H1 (cell line): Measurements from ENCODE around the gene SMPX. TPM values are rescaled to one million over a fixed set of nuclear protein-coding genes. Genes with fewer than 3 reads are reported as not detected.

ENCODE experiments used
- CTCF ChIA-PET: fragments of 300-600 bp; sonication (Branson Sonifier 250); formaldehyde crosslinking; loops from one replicate; lab custom pipeline; 2021; ENCODE audit not compliant: partially characterized antibody; lab: Charles Lee
- POLR2A ChIA-PET: fragments of 300-600 bp; sonication (Branson Sonifier 250); formaldehyde crosslinking; loops from one replicate; lab custom pipeline; 2021; ENCODE audit warnings: inconsistent platforms; ENCODE audit not compliant: partially characterized antibody; lab: Charles Lee
- DNase-seq, 2 experiments: peaks; one replicate each; pipeline versions ENCODE4 v3.0.0 to v3.0.0-alpha.2; 2010 to 2022; ENCODE audit warnings: low spot score in 2 of 2, low read depth in 1 of 2, mixed read lengths in 1 of 2
- FAIRE-seq: peaks from 2 replicates; lab custom pipeline; 2011; peaks lifted over from hg19 to GRCh38; lab: Jason Lieb, UNC
- H2AFZ ChIP-seq: 2 replicates; pipeline ENCODE4 v1.8.1; 2012; ENCODE audit warnings: low read length, inconsistent platforms
- H2AK5ac ChIP-seq: 2 replicates; pipeline ENCODE4 v1.6.1; 2013; ENCODE audit warnings: low read depth, low read length
- H2BK120ac ChIP-seq: replicated peaks from 2 replicates; pipeline ENCODE3; 2013; ENCODE audit warnings: low read depth, low read length, inconsistent platforms
- H2BK12ac ChIP-seq: 2 replicates; pipeline ENCODE4 v1.6.1; 2013; ENCODE audit warnings: low read depth, low read length
- H2BK15ac ChIP-seq: 2 replicates; pipeline ENCODE4 v1.6.1; 2013; ENCODE audit warnings: low read length
- H2BK20ac ChIP-seq: 2 replicates; pipeline ENCODE4 v1.6.1; 2013; ENCODE audit warnings: low read length
- H2BK5ac ChIP-seq: 2 replicates; pipeline ENCODE4 v1.6.1; 2013; ENCODE audit warnings: low read depth, low read length
- H3K14ac ChIP-seq: 2 replicates; pipeline ENCODE4 v1.6.1; 2013; ENCODE audit warnings: inconsistent platforms; ENCODE audit not compliant: insufficient read length
- H3K18ac ChIP-seq: 2 replicates; pipeline ENCODE4 v1.6.1; 2013; ENCODE audit warnings: low read length; ENCODE audit errors: extremely low read depth
- H3K23ac ChIP-seq: 2 replicates; pipeline ENCODE4 v1.6.1; 2013; ENCODE audit warnings: inconsistent platforms; ENCODE audit not compliant: insufficient read length
- H3K23me2 ChIP-seq: 2 replicates; pipeline ENCODE4 v1.6.1; 2013; ENCODE audit warnings: low read depth, low read length
- H3K27ac ChIP-seq: 2 replicates; pipeline ENCODE4 v1.6.1; 2011; ENCODE audit warnings: low read depth, low read length, inconsistent platforms
- H3K27me3 ChIP-seq, 4 experiments: replicated peaks in 1 of 4; 1 replicate in 1 of 4; 2 replicates in 3 of 4; pipeline versions ENCODE4 v1.6.1 to v1.8.1; 2011 to 2013; ENCODE audit warnings: low read length in 3 of 4, mild to moderate bottlenecking in 3 of 4, inconsistent platforms in 2 of 4, mixed read lengths in 2 of 4, moderate library complexity in 1 of 4; ENCODE audit not compliant: control insufficient read depth in 3 of 4, insufficient read depth in 3 of 4; ENCODE audit errors: extremely low read depth in 1 of 4
- H3K36me3 ChIP-seq, 4 experiments: 2 replicates each; pipeline versions ENCODE4 v1.6.1 to v1.8.1; 2011 to 2013; ENCODE audit warnings: mild to moderate bottlenecking in 4 of 4, low read length in 3 of 4, moderate library complexity in 2 of 4, control low read depth in 1 of 4, inconsistent platforms in 1 of 4; ENCODE audit not compliant: insufficient read depth in 4 of 4, control insufficient read depth in 2 of 4
- H3K4ac ChIP-seq: replicated peaks from 2 replicates; pipeline ENCODE3; 2013; ENCODE audit warnings: low read length, low read depth, mixed read lengths, inconsistent platforms; ENCODE audit not compliant: insufficient read length
- H3K4me1 ChIP-seq, 4 experiments: replicated peaks in 1 of 4; 1 replicate in 1 of 4; 2 replicates in 3 of 4; pipeline versions ENCODE4 v1.6.1 to v1.8.1; 2011 to 2013; ENCODE audit warnings: low read length in 3 of 4, inconsistent platforms in 2 of 4, mixed read lengths in 1 of 4; ENCODE audit not compliant: insufficient read depth in 4 of 4, control insufficient read depth in 3 of 4
- H3K4me2 ChIP-seq, 2 experiments: 2 replicates each; pipeline versions ENCODE4 v1.6.1 to v1.8.1; 2011 to 2013; ENCODE audit warnings: low read depth in 2 of 2, low read length in 2 of 2, control low read depth in 1 of 2, inconsistent platforms in 1 of 2, mild to moderate bottlenecking in 1 of 2; ENCODE audit not compliant: insufficient read depth in 1 of 2
- H3K4me3 ChIP-seq, 4 experiments: fragments of 200-600, 300-600 bp in 1 of 4; sonication (generic), shearing (Covaris generic), sonication (Bioruptor Twin) in 1 of 4; 2 replicates each; pipeline versions ENCODE4 v1.5.1 to v1.8.1; 2011 to 2016; ENCODE audit warnings: low read length in 4 of 4, low read depth in 3 of 4, control low read depth in 2 of 4, inconsistent platforms in 2 of 4, mild to moderate bottlenecking in 2 of 4, mixed read lengths in 1 of 4, moderate library complexity in 1 of 4; ENCODE audit not compliant: insufficient read depth in 2 of 4; ENCODE audit errors: extremely low read depth in 1 of 4
- H3K56ac ChIP-seq: replicated peaks from 2 replicates; pipeline ENCODE3; 2013; ENCODE audit warnings: low read depth, mild to moderate bottlenecking, mixed read lengths, low read length, inconsistent platforms; ENCODE audit not compliant: insufficient read length
- H3K79me1 ChIP-seq: 2 replicates; pipeline ENCODE4 v1.6.1; 2013; ENCODE audit warnings: low read depth, low read length, control low read depth
- H3K79me2 ChIP-seq, 2 experiments: 2 replicates each; pipeline versions ENCODE4 v1.6.1 to v1.8.1; 2012 to 2013; ENCODE audit warnings: low read length in 2 of 2, mild to moderate bottlenecking in 2 of 2, inconsistent platforms in 1 of 2; ENCODE audit not compliant: insufficient read depth in 2 of 2, control insufficient read depth in 1 of 2
- H3K9ac ChIP-seq, 4 experiments: replicated peaks in 1 of 4; 1 replicate in 1 of 4; 2 replicates in 3 of 4; pipeline versions ENCODE4 v1.6.1 to v1.8.1; 2011 to 2013; ENCODE audit warnings: low read depth in 3 of 4, low read length in 3 of 4, control low read depth in 2 of 4, mild to moderate bottlenecking in 2 of 4, moderate library complexity in 2 of 4, inconsistent platforms in 1 of 4; ENCODE audit errors: extremely low read depth in 1 of 4
- H3K9me3 ChIP-seq, 2 experiments: 2 replicates each; pipeline versions ENCODE4 v1.6.1 to v1.8.1; 2012 to 2013; ENCODE audit warnings: mild to moderate bottlenecking in 2 of 2, moderate library complexity in 2 of 2, control low read depth in 1 of 2, inconsistent platforms in 1 of 2, low read depth in 1 of 2, low read length in 1 of 2, mixed read lengths in 1 of 2; ENCODE audit not compliant: insufficient read depth in 2 of 2
- H4K20me1 ChIP-seq, 2 experiments: replicated peaks in 1 of 2; 2 replicates each; pipeline versions ENCODE3 to v1.8.1; 2011 to 2013; ENCODE audit warnings: inconsistent platforms in 2 of 2, low read length in 2 of 2, mild to moderate bottlenecking in 1 of 2; ENCODE audit not compliant: insufficient read depth in 2 of 2, control insufficient read depth in 1 of 2
- H4K5ac ChIP-seq: 2 replicates; pipeline ENCODE4 v1.6.1; 2013; ENCODE audit warnings: low read length, low read depth, mixed read lengths, inconsistent platforms; ENCODE audit not compliant: insufficient read length
- H4K8ac ChIP-seq: 2 replicates; pipeline ENCODE4 v1.8.0; 2013; ENCODE audit warnings: mild to moderate bottlenecking, moderate library complexity, low read length, inconsistent platforms; ENCODE audit not compliant: insufficient read depth; ENCODE audit errors: extremely low read depth
- H4K91ac ChIP-seq: replicated peaks from 2 replicates; pipeline ENCODE3; 2013; ENCODE audit warnings: low read length, mixed read lengths, inconsistent platforms; ENCODE audit not compliant: insufficient read length
- CBX5 ChIP-seq: fragments of 300-800, 300-1000 bp; sonication (generic); IDR thresholded peaks from 2 replicates; pipeline ENCODE4 v1.7.1; 2016; ENCODE audit warnings: antibody characterized with exemption, low read length, low read depth
- CEBPB ChIP-seq: IDR thresholded peaks from 2 replicates; pipeline ENCODE4 v1.6.1; 2012; ENCODE audit warnings: low read depth, low read length
- EGR1 ChIP-seq: IDR thresholded peaks from 2 replicates; pipeline ENCODE4 v1.6.1; 2011; ENCODE audit warnings: low read depth, low read length, borderline replicate concordance
- GTF2F1 ChIP-seq: IDR thresholded peaks from 2 replicates; pipeline ENCODE4 v1.6.1; 2012; ENCODE audit warnings: low read depth, low read length, improper control_type of control experiment, borderline replicate concordance
- HDAC6 ChIP-seq: IDR thresholded peaks from one replicate; pipeline ENCODE4 v1.7.1; 2012; ENCODE audit warnings: low read depth, mild to moderate bottlenecking, inconsistent platforms, low read length, moderate library complexity
- JUN ChIP-seq: IDR thresholded peaks from 2 replicates; pipeline ENCODE4 v1.6.1; 2011; ENCODE audit warnings: low read depth, mild to moderate bottlenecking, improper control_type of control experiment, low read length
- MAFK ChIP-seq: IDR thresholded peaks from 2 replicates; pipeline ENCODE4 v1.6.1; 2012; ENCODE audit warnings: low read depth, mild to moderate bottlenecking, improper control_type of control experiment, low read length
- MAX ChIP-seq: IDR thresholded peaks from 2 replicates; pipeline ENCODE4 v1.6.1; 2012; ENCODE audit warnings: inconsistent platforms
- POLR2A ChIP-seq, 2 experiments: IDR thresholded peaks; 1 replicate in 1 of 2; 2 replicates in 1 of 2; pipeline ENCODE4 v1.6.1; 2011; ENCODE audit warnings: low read depth in 2 of 2, low read length in 2 of 2, mild to moderate bottlenecking in 2 of 2; ENCODE audit errors: control extremely low read depth in 1 of 2
- POU5F1 ChIP-seq: IDR thresholded peaks from 2 replicates; pipeline ENCODE4 v1.6.1; 2011; ENCODE audit warnings: low read depth, mild to moderate bottlenecking, low read length, moderate library complexity
- RXRA ChIP-seq: IDR thresholded peaks from 2 replicates; pipeline ENCODE4 v1.6.1; 2011; ENCODE audit warnings: low read depth, mild to moderate bottlenecking, low read length, moderate library complexity; ENCODE audit not compliant: insufficient read depth
- SAP30 ChIP-seq: fragments of 300-600 bp; sonication (generic); IDR thresholded peaks from 2 replicates; pipeline ENCODE4 v1.7.1; 2012; ENCODE audit warnings: low read length, moderate library complexity, mild to moderate bottlenecking, inconsistent platforms; ENCODE audit not compliant: insufficient read depth, insufficient replicate concordance
- USF2 ChIP-seq: IDR thresholded peaks from 2 replicates; pipeline ENCODE4 v1.6.1; 2011; ENCODE audit warnings: low read length, improper control_type of control experiment
- YY1 ChIP-seq: IDR thresholded peaks from 2 replicates; pipeline ENCODE4 v1.6.1; 2011; ENCODE audit warnings: low read depth, mild to moderate bottlenecking, low read length
- WGBS, 2 experiments: shearing (Covaris generic) in 1 of 2; methylation state at CpG; one replicate each; pipeline versions ENCODE4 v1.1.6 to v1.1.7; 2013 to 2015; ENCODE audit warnings: low lambda C conversion rate in 2 of 2, mixed read lengths in 2 of 2, inconsistent platforms in 1 of 2, low coverage in 1 of 2, missing lambda C conversion rate in 1 of 2; ENCODE audit not compliant: insufficient replicate concordance in 2 of 2, insufficient coverage in 1 of 2, insufficient read length in 1 of 2; ENCODE audit errors: extremely low coverage in 1 of 2, missing lambda C conversion rate in 1 of 2; 5-methylcytosine and 5-hydroxymethylcytosine counted together
- polyA plus RNA-seq, 7 experiments: library from polyadenylated mRNA; depleted of rRNA in 3 of 7; stranded (reverse) in 5 of 7; unstranded in 2 of 7; fragments of >200 nt in 5 of 7; fragments of 200-250 nt in 2 of 7; gene quantifications; 1 replicate in 5 of 7; 2 replicates in 1 of 7; 4 replicates in 1 of 7; pipeline versions ENCODE4 v1.2.1 to v1.2.3, GENCODE V29; 2011 to 2013; ENCODE audit warnings: missing spikeins in 2 of 7, mixed read lengths in 2 of 7
- total RNA-seq: library from RNA; stranded (reverse); fragmentation: NEBNext Ultra II Directional; extraction: Animal tissue kit (Norgen Biotek cat#: 25700); gene quantifications from 2 replicates; pipeline ENCODE4 v1.2.1, GENCODE V29; 2021

The SMPX gene
- total and polyA plus RNA-seq, 2 of the 8 experiments (the other 6 are each of a cell fraction or from before 2014, with no cell fraction given), result not detected

GRCh38 chrX:21666679-21667078, 91.2 kb downstream of the SMPX start:
- POLR2A ChIA-PET, result no interaction called here
- H2BK15ac ChIP-seq, result no peak overlapping the region
- no peaks in the 10 kb centered on the region for H3K9me3 ChIP-seq
- no peak overlapping the region for H3K9ac ChIP-seq
- no peak overlapping the region for H3K27ac ChIP-seq
- no peak overlapping the region for H2BK120ac ChIP-seq
- H3K79me2 ChIP-seq, result no peaks in the 10 kb centered on the region
- no peak overlapping the region for H3K4me2 ChIP-seq
- no peak overlapping the region for H2AK5ac ChIP-seq
- H3K4me3 ChIP-seq, result no peak overlapping the region
- 90% methylated on average over 3 of the region's 4 CpGs; no CpG with 5 or more reads in 1 of the 2 experiments for WGBS, 2 experiments
- DNase-seq, result no peak
- FAIRE-seq, result no peak
- H3K23me2 ChIP-seq, result no peaks in the 10 kb centered on the region
- H4K5ac ChIP-seq, result no peak overlapping the region
- no peak overlapping the region for H3K14ac ChIP-seq
- no peak overlapping the region for H2BK20ac ChIP-seq
- H3K18ac ChIP-seq, result no peak overlapping the region
- CTCF ChIA-PET, result no interaction called here
- no peaks in the 10 kb centered on the region for H4K20me1 ChIP-seq
- H2BK5ac ChIP-seq, result no peak overlapping the region
- no peak overlapping the region for H4K91ac ChIP-seq
- H3K4me1 ChIP-seq, result no peaks in the 10 kb centered on the region
- no peak overlapping the region for H3K23ac ChIP-seq
- no peak overlapping the region for H2AFZ ChIP-seq
- no peaks in the 10 kb centered on the region for H3K27me3 ChIP-seq
- H3K79me1 ChIP-seq, result no peaks in the 10 kb centered on the region
- H3K56ac ChIP-seq, result no peak overlapping the region
- H2BK12ac ChIP-seq, result no peak overlapping the region
- no peaks in the 10 kb centered on the region for H3K36me3 ChIP-seq
- H3K4ac ChIP-seq, result no peak overlapping the region
- no peak overlapping the region for H4K8ac ChIP-seq
- TF ChIP-seq USF2 (no peak), EGR1 (no peak), YY1 (no peak), HDAC6 (no peak), POU5F1 (no peak), GTF2F1 (no peak), RXRA (no peak), JUN (no peak), CEBPB (no peak), POLR2A (IDR thresholded peaks at IDR 0.05; ENCODE audit: control extremely low read depth in 1 of 2, low read depth in 2 of 2, low read length in 2 of 2) (no peak), MAFK (no peak), MAX (no peak), SAP30 (no peak), CBX5 (no peak)
